Adrenal gland (tissue), 5 donors: ENCODE results near the gene ABCA8.

ENCODE experiments used
- CTCF ChIP-seq, 6 experiments: fragments of 450-650 bp in 4 of 6; fragments of 200-600 bp in 2 of 6; sonication (generic) in 1 of 6; IDR thresholded peaks; 1 replicate in 5 of 6; 2 replicates in 1 of 6; pipeline versions ENCODE4 v1.5.1 to v1.8.0; 2016 to 2021; ENCODE audit warnings: antibody characterized with exemption in 6 of 6, mild to moderate bottlenecking in 2 of 6, moderate library complexity in 1 of 6
- POLR2A ChIP-seq, 2 donors: fragments of 450-650 bp; IDR thresholded peaks; one replicate each; pipeline ENCODE4 v1.6.1; 2017; ENCODE audit warnings: antibody characterized with exemption in 2 of 2, mild to moderate bottlenecking in 2 of 2, moderate library complexity in 1 of 2
- donor health status: DM: no; HTN: no; CAD: no.

DNA sequence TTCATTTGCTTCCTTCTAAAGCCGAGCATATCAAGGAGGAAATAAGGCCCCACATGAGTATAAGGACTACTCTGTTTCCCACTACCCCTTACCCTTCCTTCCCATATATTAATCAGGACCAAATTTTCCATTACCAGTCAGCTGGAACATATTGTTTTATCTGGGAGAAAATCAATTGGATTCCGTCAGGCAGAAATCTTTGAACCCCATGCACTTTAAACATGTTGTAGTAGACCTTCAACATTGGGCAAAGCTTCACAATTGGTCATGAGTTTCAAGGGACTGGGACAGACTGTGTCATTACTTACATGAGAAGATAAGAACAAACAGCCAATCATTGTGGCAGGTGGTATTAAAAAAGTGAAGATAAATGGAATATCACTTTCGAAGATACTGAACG is 70.3 kb downstream of the ABCA8 start:
- TF ChIP-seq POLR2A (IDR thresholded peaks at IDR 0.05) = no peak
- no peak for TF ChIP-seq CTCF (IDR thresholded peaks at IDR 0.05)
